NCI-H128 (cell line): Measurements from ENCODE around the gene POPDC2.
"Not testable (repeated sequence)": the region's sequence is repeated elsewhere in the genome, so short reads cannot be mapped to it uniquely, and the experiment has no call there.

Source experiments
- DNase-seq: peaks from one replicate; lab custom pipeline; 2025; ENCODE audit not compliant: unreplicated experiment; lab: John Stamatoyannopoulos, UW

POPDC2 gene

GRCh38 chr3:119660474-119661440 lies at the start of gene POPDC2:
TSS of gene POPDC2 (minus strand) at chr3:119660589. CDS start at chr3:119660423, 166 bp downstream.
- DNase-seq, result no peak

- no peak for DNase-seq
Observed at GRCh38 chr3:119703820-119704531, 43.6 kb upstream of the POPDC2 start.

- peak; percentile 82 for DNase-seq
Observed at GRCh38 chr3:119702530-119703527, 42.4 kb upstream of the POPDC2 start, which contains the start of gene CFAP91. TSS of gene CFAP91 (plus strand) at chr3:119703022. CDS start at chr3:119703099, 77 bp downstream.

- no peak for DNase-seq
Observed at GRCh38 chr3:119700920-119701734, 40.7 kb upstream of the POPDC2 start.

GRCh38 chr3:119700269-119700919 lies 40.0 kb upstream of the POPDC2 start:
- DNase-seq, result no peak

- DNase-seq, result no peak
Observed at GRCh38 chr3:119697394-119697793, 37.0 kb upstream of the POPDC2 start.

GRCh38 chr3:119695480-119695879 lies 35.1 kb upstream of the POPDC2 start:
- DNase-seq, result no peak

GRCh38 chr3:119690043-119690656 lies 29.8 kb upstream of the POPDC2 start:
- no peak for DNase-seq

GRCh38 chr3:119683421-119683820 lies 23.0 kb upstream of the POPDC2 start:
- DNase-seq, result no peak

GRCh38 chr3:119681279-119681678 lies 20.9 kb upstream of the POPDC2 start:
- no peak for DNase-seq

GRCh38 chr3:119679874-119680273 lies 19.5 kb upstream of the POPDC2 start:
- no peak for DNase-seq

- DNase-seq, result not testable (repeated sequence)
Observed at GRCh38 chr3:119678209-119678608, 17.8 kb upstream of the POPDC2 start.

GRCh38 chr3:119677641-119677934 lies 17.2 kb upstream of the POPDC2 start:
- DNase-seq, result no peak

GRCh38 chr3:119676771-119677640 lies 16.6 kb upstream of the POPDC2 start, which contains the start of gene COX17:
TSS of gene COX17 (minus strand) at chr3:119677406. CDS start at chr3:119677310, 96 bp downstream.
- peak; percentile 99 for DNase-seq

- no peak for DNase-seq
Observed at GRCh38 chr3:119676020-119676419, 15.6 kb upstream of the POPDC2 start.

- no peak for DNase-seq
Observed at GRCh38 chr3:119675188-119675874, 14.9 kb upstream of the POPDC2 start.

GRCh38 chr3:119673875-119674274 lies 13.5 kb upstream of the POPDC2 start:
- no peak for DNase-seq
